Kidney (tissue), 14 donors: ENCODE data around the gene PDCD7. TPM values are rescaled to one million over a fixed set of nuclear protein-coding genes. Genes with fewer than 3 reads are reported as not detected.

ENCODE experiments used
- DNase-seq, 5 donors: peaks; one replicate each; pipeline ENCODE4 v3.0.0-alpha.2; 2013 to 2020
- FAIRE-seq: peaks from 2 replicates; lab custom pipeline; 2012; peaks lifted over from hg19 to GRCh38; lab: Jason Lieb, UNC
- H3K27ac ChIP-seq, 2 donors: one replicate each; pipeline ENCODE4 v1.7.0; 2013; ENCODE audit warnings: low read depth in 2 of 2, low read length in 2 of 2, inconsistent platforms in 1 of 2
- H3K27me3 ChIP-seq: one replicate; pipeline ENCODE4 v1.7.1; 2013; ENCODE audit warnings: low read length, inconsistent platforms; ENCODE audit not compliant: control insufficient read depth, insufficient read depth
- H3K36me3 ChIP-seq, 3 donors: one replicate each; pipeline versions ENCODE4 v1.7.0 to v1.7.1; 2013; ENCODE audit warnings: low read length in 3 of 3, control low read depth in 1 of 3, inconsistent platforms in 1 of 3; ENCODE audit not compliant: insufficient read depth in 3 of 3, control insufficient read depth in 2 of 3
- H3K4me1 ChIP-seq, 3 donors: one replicate each; pipeline versions ENCODE4 v1.7.0 to v1.7.1; 2013; ENCODE audit warnings: low read length in 3 of 3, inconsistent platforms in 1 of 3, low read depth in 1 of 3; ENCODE audit not compliant: control insufficient read depth in 2 of 3, insufficient read depth in 2 of 3
- H3K4me3 ChIP-seq, 3 donors: one replicate each; pipeline versions ENCODE4 v1.7.0 to v1.8.1; 2013; ENCODE audit warnings: low read length in 3 of 3, control low read depth in 1 of 3, inconsistent platforms in 1 of 3
- H3K9ac ChIP-seq, 3 donors: one replicate each; pipeline versions ENCODE4 v1.7.0 to v1.7.1; 2013; ENCODE audit warnings: low read length in 3 of 3, control low read depth in 1 of 3, inconsistent platforms in 1 of 3
- H3K9me3 ChIP-seq, 3 donors: one replicate each; pipeline versions ENCODE4 v1.7.0 to v1.7.1; 2013; ENCODE audit warnings: low read length in 3 of 3, control low read depth in 1 of 3, inconsistent platforms in 1 of 3; ENCODE audit not compliant: control insufficient read depth in 2 of 3, insufficient read depth in 1 of 3
- CTCF ChIP-seq: IDR thresholded peaks from 3 replicates; pipeline ENCODE4 v1.5.1; 2012; ENCODE audit warnings: mild to moderate bottlenecking, moderate library complexity, borderline replicate concordance; ENCODE audit not compliant: insufficient read depth; ENCODE audit errors: extremely low read depth
- intact Hi-C: fragments of 100-400 bp; cut with DNase I; formaldehyde crosslinking; loops from one replicate; pipeline ENCODE4 v1.11.1; 2022
- polyA plus RNA-seq: library from polyadenylated mRNA; stranded (reverse); fragments of 350-450 nt; fragmentation: Illumina TruSeq; extraction: RNeasy Lipid Tissue Mini Kit (QIAGEN cat#74804); gene quantifications from one replicate; pipeline ENCODE4 v1.2.3, GENCODE V29; 2014; ENCODE audit warnings: low read depth, low replicate concordance; ENCODE audit not compliant: insufficient read depth
- total RNA-seq: library from RNA; stranded (reverse); fragmentation: NEBNext Ultra II Directional; extraction: Animal tissue kit (Norgen Biotek cat#: 25700); gene quantifications from one replicate; pipeline ENCODE4 v1.2.1, GENCODE V29; 2021
- donor health status: control.
- donor health status: control.
- donor health status: control.
- donor health status: control.
- donor health status: control.
- donor health status: DM: yes; HTN: yes; CAD: no.
- donor health status: Normal renal cell carcinoma (clear cell type).

PDCD7 gene
- total and polyA plus RNA-seq, 2 donors from 2014 or later, result 10.4 to 21.5 TPM

DNA sequence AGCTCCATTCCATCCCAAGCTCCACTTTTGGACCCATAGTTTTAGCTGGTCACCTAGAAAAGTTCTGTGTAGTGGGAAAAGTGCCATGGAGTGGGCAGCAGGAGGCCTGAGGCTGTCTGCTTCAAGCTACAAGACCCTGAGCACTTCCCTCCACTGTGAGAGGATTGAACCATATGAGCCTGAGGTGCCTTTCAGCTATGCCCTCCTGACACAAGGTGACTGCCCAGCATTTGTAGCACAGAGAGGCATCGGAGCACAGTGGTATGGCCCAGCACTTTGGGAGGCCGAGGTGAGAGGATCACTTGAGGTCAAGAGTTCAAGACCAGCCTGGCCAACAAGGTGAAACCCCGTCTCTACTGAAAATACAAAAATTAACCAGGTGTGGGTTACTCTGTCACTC, 61.0 kb downstream of the PDCD7 start:
- FAIRE-seq (no peak), DNase-seq (no peak)
- Histone ChIP-seq H3K9me3 (no peaks in the 10 kb centered on the region), H3K9ac (no peak overlapping the region), H3K27ac (no peak overlapping the region), H3K36me3 (no peaks in the 10 kb centered on the region), H3K4me1 (peaks cover 0 to 7% (median 3%) of the 10 kb centered on the region in 3 donors), H3K4me3 (no peak overlapping the region), H3K27me3 (no peaks in the 10 kb centered on the region)
- no peak for TF ChIP-seq CTCF
- intact Hi-C loops, result no loop called here

- TF ChIP-seq CTCF, result no peak
- Histone ChIP-seq H3K9me3 (no peaks in the 10 kb centered on the region), H3K9ac (no peak overlapping the region), H3K4me3 (no peak overlapping the region), H3K36me3 (no peaks in the 10 kb centered on the region), H3K27ac (no peak overlapping the region), H3K4me1 (peaks cover 0 to 7% (median 3%) of the 10 kb centered on the region in 3 donors), H3K27me3 (no peaks in the 10 kb centered on the region)
- DNase-seq, result no peak
- FAIRE-seq, result no peak
- intact Hi-C loops, result no loop called here
Observed at GRCh38 chr15:65072027-65072426, 61.6 kb downstream of the PDCD7 start.

- intact Hi-C loops, result no loop called here
- H3K9me3 ChIP-seq, result no peaks in the 10 kb centered on the region
Observed at GRCh38 chr15:65071381-65071811, 62.2 kb downstream of the PDCD7 start.

More at GRCh38 chr15:65071381-65071811, 62.2 kb downstream of the PDCD7 start:
- no peak overlapping the region for H3K4me3 ChIP-seq
- H3K27me3 ChIP-seq, result no peaks in the 10 kb centered on the region
- DNase-seq (no peak), FAIRE-seq (no peak)
- no peak overlapping the region for H3K27ac ChIP-seq
- peaks cover 0 to 7% (median 3%) of the 10 kb centered on the region in 3 donors for H3K4me1 ChIP-seq
- TF ChIP-seq CTCF, result no peak
- H3K9ac ChIP-seq, result no peak overlapping the region
- H3K36me3 ChIP-seq, result no peaks in the 10 kb centered on the region
